ENCODE data around the gene AVL9. TPM values are rescaled to one million over a fixed set of nuclear protein-coding genes. Genes with fewer than 3 reads are reported as not detected.

Gene AVL9
- total and polyA plus RNA-seq, 2 donors (not counting 1 experiment from before 2014, with no cell fraction given), result 15.4 to 48.0 TPM

DNA sequence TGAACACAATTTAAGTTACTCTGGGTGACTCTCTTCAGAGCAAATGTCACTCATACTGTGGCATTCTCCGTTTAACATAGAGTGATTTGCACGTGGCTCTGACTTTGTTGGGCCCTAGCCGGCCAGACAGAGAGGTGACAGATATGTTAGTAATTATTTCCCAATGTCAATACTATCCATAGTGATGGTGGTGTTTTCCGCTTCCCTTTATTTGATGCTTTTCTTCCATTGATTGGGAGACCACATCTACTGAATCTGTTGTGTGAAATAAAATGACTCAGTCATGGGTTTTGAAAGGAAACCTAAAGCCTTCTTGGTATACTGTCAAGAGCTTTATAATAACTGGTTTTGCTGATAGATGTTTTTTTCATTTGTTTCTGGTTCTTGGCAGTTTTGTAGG is 7.4 kb downstream of the AVL9 start:
- WGBS (ENCODE audit: insufficient coverage), result no CpG with 5 or more reads among the region's 4 CpGs
- Histone ChIP-seq H3K27ac (ENCODE audit: low read length in 2 of 2) (no peak overlapping the region), H3K79me2 (ENCODE audit: control insufficient read depth, insufficient read depth, low read length) (peaks cover 96% of the 10 kb centered on the region), H2AFZ (ENCODE audit: insufficient read depth, low read depth, low read length, poor library complexity, severe bottlenecking) (no peak overlapping the region), H3K36me3 (replicated peaks in 1 of 2; ENCODE audit: control extremely low read depth in 1 of 2, control insufficient read depth in 1 of 2, extremely low read depth in 1 of 2, insufficient read depth in 2 of 2, low read length in 1 of 2) (no peaks in the 10 kb centered on the region), H3K27me3 (replicated peaks in 1 of 4; ENCODE audit: control extremely low read depth in 1 of 4, control insufficient read depth in 3 of 4, insufficient read depth in 4 of 4, low read length in 3 of 4) (no peaks in the 10 kb centered on the region), H4K20me1 (ENCODE audit: control insufficient read depth, insufficient read depth, low read length, poor library complexity, severe bottlenecking) (peaks cover 65% of the 10 kb centered on the region), H3K4me2 (replicated peaks; ENCODE audit: low read depth, low read length, poor library complexity, severe bottlenecking) (no peak overlapping the region), H3K9ac (ENCODE audit: low read length) (no peak overlapping the region), H3K4me1 (ENCODE audit: control insufficient read depth in 2 of 2, insufficient read depth in 2 of 2, low read length in 2 of 2) (peaks cover 10 to 13% of the 10 kb centered on the region in 2 donors), H3K4me3 (ENCODE audit: control extremely low read depth in 1 of 5, extremely low read depth in 1 of 5, insufficient read depth in 1 of 5, low read depth in 2 of 5, low read length in 4 of 5) (no peak overlapping the region), H3K9me3 (ENCODE audit: control extremely low read depth in 1 of 3, control insufficient read depth in 2 of 3, insufficient read depth in 1 of 3, low read length in 2 of 3) (no peaks in the 10 kb centered on the region)
- no peaks in the 10 kb centered on the region for H3K27me3 Mint-ChIP-seq
- peaks cover 47% of the 10 kb centered on the region for H3K4me1 Mint-ChIP-seq
- H3K4me3 Mint-ChIP-seq, result no peak overlapping the region
- H3K9me3 Mint-ChIP-seq (ENCODE audit: insufficient read depth), result no peaks in the 10 kb centered on the region
- ChIA-PET POLR2A (no interaction called here), CTCF (no interaction called here)
- no peak overlapping the region for H3K27ac Mint-ChIP-seq
- DNase-seq (no peak), ATAC-seq (ENCODE audit: low read depth) (no peak)
- intact Hi-C loops (cut with micrococcal nuclease), result no loop called here
- TF ChIP-seq EZH2 (IDR thresholded peaks at IDR 0.05; ENCODE audit: borderline replicate concordance, insufficient read depth, low read depth, low read length, poor library complexity, severe bottlenecking), result no peak
- TF ChIP-seq, protein P1, sequence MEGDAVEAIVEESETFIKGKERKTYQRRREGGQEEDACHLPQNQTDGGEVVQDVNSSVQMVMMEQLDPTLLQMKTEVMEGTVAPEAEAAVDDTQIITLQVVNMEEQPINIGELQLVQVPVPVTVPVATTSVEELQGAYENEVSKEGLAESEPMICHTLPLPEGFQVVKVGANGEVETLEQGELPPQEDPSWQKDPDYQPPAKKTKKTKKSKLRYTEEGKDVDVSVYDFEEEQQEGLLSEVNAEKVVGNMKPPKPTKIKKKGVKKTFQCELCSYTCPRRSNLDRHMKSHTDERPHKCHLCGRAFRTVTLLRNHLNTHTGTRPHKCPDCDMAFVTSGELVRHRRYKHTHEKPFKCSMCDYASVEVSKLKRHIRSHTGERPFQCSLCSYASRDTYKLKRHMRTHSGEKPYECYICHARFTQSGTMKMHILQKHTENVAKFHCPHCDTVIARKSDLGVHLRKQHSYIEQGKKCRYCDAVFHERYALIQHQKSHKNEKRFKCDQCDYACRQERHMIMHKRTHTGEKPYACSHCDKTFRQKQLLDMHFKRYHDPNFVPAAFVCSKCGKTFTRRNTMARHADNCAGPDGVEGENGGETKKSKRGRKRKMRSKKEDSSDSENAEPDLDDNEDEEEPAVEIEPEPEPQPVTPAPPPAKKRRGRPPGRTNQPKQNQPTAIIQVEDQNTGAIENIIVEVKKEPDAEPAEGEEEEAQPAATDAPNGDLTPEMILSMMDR (IDR thresholded peaks at IDR 0.05), result no peak

DNA sequence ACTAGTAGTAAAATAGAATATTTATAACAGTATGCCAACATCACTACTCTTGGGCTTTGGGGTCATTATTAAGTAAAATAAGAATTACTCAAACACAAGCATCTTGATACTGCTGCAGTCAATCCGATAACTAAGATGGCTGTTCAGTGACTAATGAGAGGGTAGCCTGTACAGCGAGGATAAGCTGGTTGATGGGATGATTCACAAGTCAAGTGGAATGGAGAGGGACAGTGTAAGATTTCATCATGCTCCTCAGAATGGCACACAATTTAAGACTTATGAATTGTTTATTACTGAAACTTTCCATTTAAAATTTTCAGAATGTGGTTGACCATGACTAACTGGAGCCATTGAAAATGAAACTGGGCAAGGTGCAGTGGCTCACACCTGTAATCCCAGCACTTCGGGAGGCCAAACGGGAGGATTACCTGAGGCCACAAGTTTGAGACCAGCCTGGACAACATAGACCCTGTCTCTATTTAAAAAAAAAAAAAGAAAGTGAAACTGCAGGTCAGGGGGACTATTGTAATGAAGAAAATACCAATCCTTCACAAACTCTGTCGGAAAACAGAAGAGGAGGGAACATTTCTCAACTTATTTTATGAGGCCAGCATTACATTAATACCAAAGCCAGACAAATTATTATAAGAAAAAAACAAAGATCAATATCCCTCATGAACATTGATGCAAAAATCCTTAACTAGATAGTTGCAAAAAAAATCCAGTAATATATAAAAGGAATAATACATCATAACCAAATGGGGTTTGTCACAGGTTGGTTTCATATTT is 11.2 kb downstream of the AVL9 start:
- H3K4me3 Mint-ChIP-seq, result no peak overlapping the region
- no peak for ATAC-seq (ENCODE audit: low read depth)
- H3K4me3 ChIP-seq (ENCODE audit: control extremely low read depth in 1 of 5, extremely low read depth in 1 of 5, insufficient read depth in 1 of 5, low read depth in 2 of 5, low read length in 4 of 5), result no peak overlapping the region

More for the DNA sequence above, 11.2 kb downstream of the AVL9 start:
- peaks cover 3 to 5% of the 10 kb centered on the region in 2 donors for H3K4me1 ChIP-seq (ENCODE audit: control insufficient read depth in 2 of 2, insufficient read depth in 2 of 2, low read length in 2 of 2)
- no CpG with 5 or more reads among the region's 5 CpGs for WGBS (ENCODE audit: insufficient coverage)
- no peak overlapping the region for H2AFZ ChIP-seq (ENCODE audit: insufficient read depth, low read depth, low read length, poor library complexity, severe bottlenecking)
- H3K9ac ChIP-seq (ENCODE audit: low read length), result no peak overlapping the region
- no peak overlapping the region for H3K27ac ChIP-seq (ENCODE audit: low read length in 2 of 2)
- H3K4me2 ChIP-seq (replicated peaks; ENCODE audit: low read depth, low read length, poor library complexity, severe bottlenecking), result no peak overlapping the region
- ChIA-PET POLR2A (no interaction called here), CTCF (no interaction called here)
- Mint-ChIP-seq H3K27me3 (no peaks in the 10 kb centered on the region), H3K9me3 (ENCODE audit: insufficient read depth) (no peaks in the 10 kb centered on the region), H3K4me1 (peaks cover 49% of the 10 kb centered on the region), H3K27ac (no peak overlapping the region)
- H3K27me3 ChIP-seq (replicated peaks in 1 of 4; ENCODE audit: control extremely low read depth in 1 of 4, control insufficient read depth in 3 of 4, insufficient read depth in 4 of 4, low read length in 3 of 4), result no peaks in the 10 kb centered on the region
- intact Hi-C loops (cut with micrococcal nuclease), result no loop called here
- TF ChIP-seq, protein P1 (IDR thresholded peaks at IDR 0.05), result no peak
- TF ChIP-seq EZH2 (IDR thresholded peaks at IDR 0.05; ENCODE audit: borderline replicate concordance, insufficient read depth, low read depth, low read length, poor library complexity, severe bottlenecking), result no peak
- peaks cover 0 to 5% of the 10 kb centered on the region in 2 experiments for H3K36me3 ChIP-seq (replicated peaks in 1 of 2; ENCODE audit: control extremely low read depth in 1 of 2, control insufficient read depth in 1 of 2, extremely low read depth in 1 of 2, insufficient read depth in 2 of 2, low read length in 1 of 2)
- H3K9me3 ChIP-seq (ENCODE audit: control extremely low read depth in 1 of 3, control insufficient read depth in 2 of 3, insufficient read depth in 1 of 3, low read length in 2 of 3), result no peaks in the 10 kb centered on the region
- H3K79me2 ChIP-seq (ENCODE audit: control insufficient read depth, insufficient read depth, low read length), result peaks cover 98% of the 10 kb centered on the region
- DNase-seq, result no peak
- peaks cover 80% of the 10 kb centered on the region for H4K20me1 ChIP-seq (ENCODE audit: control insufficient read depth, insufficient read depth, low read length, poor library complexity, severe bottlenecking)
